Fibroblast of villous mesenchyme (primary cell): Measurements from ENCODE around the gene HOXA7. TPM values are rescaled to one million over a fixed set of nuclear protein-coding genes. Genes with fewer than 3 reads are reported as not detected.

Experiments
- DNase-seq: peaks from one replicate; pipeline ENCODE4 v3.0.0-alpha.2; 2010; ENCODE audit warnings: low read depth
- H3K4me3 ChIP-seq: 2 replicates; pipeline ENCODE4 v1.5.1; 2011; ENCODE audit warnings: low read depth, mild to moderate bottlenecking, low read length
- total RNA-seq: library from RNA; depleted of rRNA; stranded (reverse); fragments of >200 nt; gene quantifications from 2 replicates; pipeline ENCODE4 v1.2.3, GENCODE V29; 2012
- TF ChIP-seq, protein P1 (sequence below): IDR thresholded peaks from 2 replicates; pipeline ENCODE4 v1.5.1; 2012; ENCODE audit warnings: low read depth, mild to moderate bottlenecking, low read length; ENCODE audit not compliant: insufficient read depth

Gene HOXA7
- total RNA-seq, 1 donor: 2.2 TPM

DNA sequence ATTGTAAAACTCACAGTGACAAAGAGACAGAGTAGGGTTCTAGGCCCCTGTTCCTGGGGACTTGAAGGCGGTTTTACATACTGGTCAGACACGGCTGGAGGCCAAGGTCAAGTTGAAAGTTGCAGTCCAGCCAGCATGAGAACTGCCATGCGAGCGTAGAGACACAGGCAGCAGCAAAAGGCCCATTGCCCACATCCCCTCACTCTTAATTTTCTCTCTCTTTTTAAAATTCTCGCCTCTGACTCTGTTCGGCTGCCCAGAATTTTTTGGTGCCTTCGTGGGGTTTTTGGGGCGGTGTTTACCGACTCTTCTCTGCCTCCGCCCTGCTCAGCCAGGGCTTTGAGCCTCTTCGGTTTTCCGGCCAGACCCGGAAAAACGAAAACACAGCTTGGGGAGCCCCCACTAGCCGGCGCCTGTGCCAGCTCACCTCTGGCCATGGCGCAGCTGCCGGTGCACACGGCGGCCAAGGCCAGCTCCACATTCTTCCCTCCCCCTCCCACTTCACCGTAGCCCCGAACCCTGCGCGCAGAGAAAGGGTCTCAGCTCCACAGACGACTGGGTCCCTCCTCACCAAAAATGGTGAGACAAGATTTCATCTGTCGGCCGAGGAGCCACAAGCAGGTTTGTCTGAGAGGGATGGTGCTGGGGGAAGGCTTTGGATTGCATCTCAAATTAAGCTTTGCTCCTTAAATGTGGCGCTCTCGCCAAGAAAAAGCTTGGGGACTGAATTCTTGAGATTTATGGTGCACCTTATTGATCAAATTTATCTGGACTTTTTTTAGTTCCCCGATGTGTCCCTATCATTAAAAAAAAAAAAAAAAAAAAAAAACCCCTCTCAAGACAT is 45.8 kb upstream of the HOXA7 start:
- DNase-seq: peak; percentile 49
- H3K4me3 ChIP-seq: peak overlapping the region; percentile 86
- TF ChIP-seq, protein P1, sequence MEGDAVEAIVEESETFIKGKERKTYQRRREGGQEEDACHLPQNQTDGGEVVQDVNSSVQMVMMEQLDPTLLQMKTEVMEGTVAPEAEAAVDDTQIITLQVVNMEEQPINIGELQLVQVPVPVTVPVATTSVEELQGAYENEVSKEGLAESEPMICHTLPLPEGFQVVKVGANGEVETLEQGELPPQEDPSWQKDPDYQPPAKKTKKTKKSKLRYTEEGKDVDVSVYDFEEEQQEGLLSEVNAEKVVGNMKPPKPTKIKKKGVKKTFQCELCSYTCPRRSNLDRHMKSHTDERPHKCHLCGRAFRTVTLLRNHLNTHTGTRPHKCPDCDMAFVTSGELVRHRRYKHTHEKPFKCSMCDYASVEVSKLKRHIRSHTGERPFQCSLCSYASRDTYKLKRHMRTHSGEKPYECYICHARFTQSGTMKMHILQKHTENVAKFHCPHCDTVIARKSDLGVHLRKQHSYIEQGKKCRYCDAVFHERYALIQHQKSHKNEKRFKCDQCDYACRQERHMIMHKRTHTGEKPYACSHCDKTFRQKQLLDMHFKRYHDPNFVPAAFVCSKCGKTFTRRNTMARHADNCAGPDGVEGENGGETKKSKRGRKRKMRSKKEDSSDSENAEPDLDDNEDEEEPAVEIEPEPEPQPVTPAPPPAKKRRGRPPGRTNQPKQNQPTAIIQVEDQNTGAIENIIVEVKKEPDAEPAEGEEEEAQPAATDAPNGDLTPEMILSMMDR: no peak

DNA sequence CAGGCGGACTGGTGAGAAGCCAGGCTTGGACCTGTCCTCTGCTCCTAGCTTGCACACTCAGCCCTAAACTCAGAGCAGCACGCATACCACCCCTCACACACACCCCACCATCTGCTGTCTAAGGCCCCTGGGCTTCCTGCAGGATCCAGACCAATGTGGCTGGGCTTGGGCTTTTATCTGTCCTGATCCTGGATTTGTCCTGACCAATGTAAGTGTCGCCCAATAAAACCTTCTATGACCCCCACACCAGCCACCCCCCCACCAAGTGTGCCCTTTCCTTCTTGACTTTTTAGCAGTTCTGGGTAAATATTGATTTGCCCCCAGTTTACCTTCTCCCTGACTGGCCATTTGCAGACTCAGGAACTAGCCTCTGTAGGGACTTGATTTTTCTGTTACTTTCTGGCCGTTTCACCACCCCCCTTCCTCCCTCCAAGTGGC is 45.1 kb upstream of the HOXA7 start:
- H3K4me3 ChIP-seq: peak overlapping the region; percentile 86
- TF ChIP-seq, protein P1: no peak
- DNase-seq: no peak

DNA sequence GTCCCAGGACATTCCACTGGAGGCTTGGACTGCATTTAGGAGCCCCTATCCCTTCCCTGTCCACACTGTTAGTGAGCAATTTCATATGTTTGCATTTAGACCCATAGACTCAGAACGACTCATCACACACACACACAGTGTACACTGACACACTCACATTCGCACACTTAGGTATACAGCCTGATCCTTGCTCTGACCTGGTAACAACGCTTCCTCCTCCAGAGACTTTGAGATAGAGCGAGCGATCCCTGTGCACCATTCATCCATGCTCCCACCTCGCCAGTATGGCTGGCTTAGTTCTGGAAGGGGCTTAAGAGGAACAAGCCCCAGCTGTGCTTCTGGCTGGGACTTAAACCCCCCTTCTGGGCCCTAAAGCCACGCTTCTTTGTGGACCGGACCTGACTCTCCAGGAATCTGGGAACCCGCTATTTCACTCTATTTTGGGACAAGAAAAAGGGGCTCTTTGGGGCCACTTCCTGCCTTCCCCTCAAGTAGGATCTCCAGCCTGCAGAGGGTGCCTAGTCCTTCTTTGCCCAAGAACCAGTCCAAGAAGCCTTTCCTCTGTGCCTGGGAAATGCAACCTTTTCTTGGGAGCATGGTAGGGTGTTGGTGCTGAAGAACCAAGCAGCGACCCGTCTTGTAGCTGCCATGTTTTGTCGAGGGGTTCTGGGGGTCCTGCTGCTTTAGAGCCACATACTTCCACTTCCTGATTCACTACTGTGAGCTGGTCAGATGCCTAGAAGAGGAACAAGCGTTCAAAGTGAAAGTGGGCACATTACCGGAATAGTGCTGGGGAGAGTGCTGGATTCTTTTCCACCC is 44.5 kb upstream of the HOXA7 start:
- H3K4me3 ChIP-seq: peak overlapping the region; percentile 86
- DNase-seq: peak; percentile 60
- TF ChIP-seq, protein P1: no peak

DNA sequence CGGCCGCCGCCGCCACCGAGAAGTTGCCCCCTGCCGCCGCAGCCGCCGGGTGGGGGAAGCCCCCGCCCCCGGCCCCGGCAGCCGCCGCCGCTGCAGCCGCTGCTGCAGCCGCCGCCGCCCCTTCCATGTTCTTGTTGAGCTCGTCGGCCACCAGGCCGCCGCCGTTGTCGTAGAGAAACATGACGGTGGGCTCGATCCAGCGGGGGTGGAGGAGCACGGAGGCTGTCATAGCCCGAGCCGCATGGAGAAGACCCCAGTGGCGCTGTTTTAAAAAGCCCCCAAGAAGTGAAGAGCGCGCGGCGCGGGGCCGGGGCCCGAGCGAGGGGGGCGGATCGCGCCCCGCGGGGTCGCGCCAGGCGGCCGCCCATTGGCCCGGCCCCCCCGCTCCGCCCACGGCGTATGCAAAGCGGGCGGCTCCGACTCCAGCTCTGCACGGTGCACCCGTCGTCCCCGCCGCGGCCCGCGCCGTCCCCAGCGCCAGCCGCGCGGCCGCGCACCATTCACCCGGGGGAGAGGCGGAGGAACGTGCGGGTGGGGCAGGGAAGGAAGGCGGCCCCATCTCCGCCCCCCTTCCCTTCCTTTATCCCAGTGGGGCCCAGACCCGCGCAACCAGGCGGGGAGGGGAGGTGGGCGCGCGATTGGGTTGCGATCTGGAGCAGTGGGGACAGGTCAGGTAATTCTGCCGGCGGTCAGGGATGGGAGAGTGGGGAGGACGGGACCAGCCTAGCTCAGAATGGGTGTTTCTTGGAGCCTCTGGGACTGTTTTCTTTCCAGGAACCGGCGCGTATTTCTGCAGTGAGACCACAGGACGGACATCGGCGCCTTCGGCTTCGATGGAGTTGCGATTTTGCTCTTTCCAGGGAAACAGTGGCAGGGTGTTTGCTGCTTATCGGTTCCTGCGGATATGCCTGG is 43.6 kb upstream of the HOXA7 start, which contains the start of gene HOXA13:
HOXA13 (minus strand) TSS at position 243 of the 912 bp plus-strand sequence; CDS start at position 229, 14 bp downstream.
- peak; percentile 84 for DNase-seq
- H3K4me3 ChIP-seq: peak within 1 kb of the TSS; percentile 86
- TF ChIP-seq, protein P1: no peak

DNA sequence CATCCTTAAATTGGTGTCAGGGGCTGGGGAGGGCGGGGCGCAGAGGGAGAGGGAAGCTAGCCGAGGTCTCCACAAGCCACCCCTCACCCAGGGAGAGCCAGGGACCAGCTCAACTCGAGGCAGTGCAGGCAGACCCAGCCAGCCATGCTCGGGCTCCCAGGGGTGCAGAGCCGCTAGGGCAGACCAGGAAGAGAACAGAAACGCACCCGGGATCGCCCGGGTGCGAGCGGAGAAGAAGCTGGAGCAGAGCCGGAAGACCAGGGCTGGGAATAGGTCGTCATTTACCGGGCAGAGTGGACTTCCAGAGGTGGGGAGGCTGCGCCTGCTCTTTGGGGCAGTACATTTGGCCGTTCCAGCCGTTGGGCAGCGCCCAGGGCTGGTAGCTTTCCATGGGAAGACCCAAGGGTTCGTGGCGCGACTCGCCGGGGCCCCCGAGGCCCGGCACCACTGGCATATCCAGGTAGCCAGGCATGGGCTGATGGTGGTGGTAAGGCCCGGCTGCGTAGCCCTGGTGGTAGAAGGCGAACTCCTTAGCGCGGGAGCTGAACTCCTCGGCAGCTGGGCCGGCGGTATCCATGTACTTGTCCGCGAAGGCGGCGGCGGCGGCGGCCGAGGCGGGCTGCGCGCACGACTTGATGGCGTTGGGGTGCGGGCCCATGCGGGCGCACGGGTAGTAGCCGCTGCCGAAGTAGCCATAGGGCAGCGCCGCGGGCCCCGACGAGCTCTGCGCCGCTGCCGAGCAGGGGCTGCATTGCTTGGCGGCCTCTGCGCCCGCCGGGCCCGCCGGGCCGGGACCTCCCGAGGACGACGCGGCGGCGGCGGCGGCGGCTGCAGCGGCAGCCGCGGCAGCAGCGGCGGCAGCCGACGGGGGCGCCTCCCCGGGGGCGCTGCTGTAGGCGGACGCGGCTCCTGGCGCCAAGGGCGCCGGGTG is 42.7 kb upstream of the HOXA7 start:
- H3K4me3 ChIP-seq: peak overlapping the region; percentile 86
- TF ChIP-seq, protein P1: no peak
- peak; percentile 63 for DNase-seq
